BJ (cell line): ENCODE data around the gene TMEM147. TPM values are rescaled to one million over a fixed set of nuclear protein-coding genes. Genes with fewer than 3 reads are reported as not detected.

Source experiments
- CTCF ChIA-PET: fragments of 350-600 bp; formaldehyde crosslinking; extraction: SDS; loops from one replicate; lab custom pipeline; 2021; ENCODE audit warnings: antibody characterized with exemption, inconsistent platforms; lab: Yijun Ruan, JAX
- POLR2A ChIA-PET: fragments of 300-600 bp; sonication (Branson Sonifier 250); formaldehyde crosslinking; extraction: SDS; loops from one replicate; lab custom pipeline; 2021; ENCODE audit warnings: antibody characterized with exemption; lab: Charles Lee
- DNase-seq: peaks from one replicate; pipeline ENCODE4 v3.0.0-alpha.2; 2011; ENCODE audit warnings: low read depth
- H3K27me3 ChIP-seq: 2 replicates; pipeline ENCODE4 v1.6.0; 2011; ENCODE audit warnings: low read length; ENCODE audit not compliant: control insufficient read depth, insufficient read depth
- H3K36me3 ChIP-seq: 2 replicates; pipeline ENCODE4 v1.5.1; 2011; ENCODE audit warnings: low read length; ENCODE audit not compliant: control insufficient read depth, insufficient read depth
- H3K4me3 ChIP-seq: 2 replicates; pipeline ENCODE4 v1.5.1; 2011; ENCODE audit warnings: low read depth, mild to moderate bottlenecking, control low read depth, low read length
- CTCF ChIP-seq: IDR thresholded peaks from 2 replicates; pipeline ENCODE4 v1.5.1; 2011; ENCODE audit warnings: low read depth, mild to moderate bottlenecking, control low read depth, inconsistent platforms, low read length, moderate library complexity; ENCODE audit not compliant: insufficient read depth
- polyA plus RNA-seq: library from polyadenylated mRNA; depleted of rRNA; stranded (reverse); fragments of >200 nt; gene quantifications from 2 replicates; pipeline ENCODE4 v1.2.3, GENCODE V29; 2011

The TMEM147 gene
- polyA plus RNA-seq, 1 experiment: 200 TPM

- 0 out of 2 replicates have a peak, but pooled peaks have one; percentile 27 for TF ChIP-seq CTCF
- ChIA-PET CTCF (interaction anchor here (1.0 to 1.2 kb wide), 4 partner anchors 11 to 264 kb away, joined by 3 to 5 read pairs (median 3); partner anchors contain the start of gene PSENEN), POLR2A (no interaction called here)
- no peak for DNase-seq
- H3K27me3 ChIP-seq: peaks cover 11% of the 10 kb centered on the region
- H3K4me3 ChIP-seq: no peak overlapping the region
- no peaks in the 10 kb centered on the region for H3K36me3 ChIP-seq
Observed at GRCh38 chr19:35555301-35556005, 10.0 kb downstream of the TMEM147 start.

GRCh38 chr19:35556025-35556590 lies 10.7 kb downstream of the TMEM147 start:
- POLR2A ChIA-PET: no interaction called here

GRCh38 chr19:35556846-35557538 lies 11.6 kb downstream of the TMEM147 start:
- TF ChIP-seq CTCF: no peak
- DNase-seq: no peak
- Histone ChIP-seq H3K4me3 (no peak overlapping the region; the same call in 1 of the 2 replicates), H3K27me3 (peaks cover 16% of the 10 kb centered on the region), H3K36me3 (no peaks in the 10 kb centered on the region)
- ChIA-PET CTCF (interaction anchor here (1.1 to 3.4 kb wide), 4 partner anchors 8 to 189 kb away, joined by 3 to 21 read pairs (median 3); partner anchors contain the start of genes DMKN and PSENEN), POLR2A (no interaction called here)

More at GRCh38 chr19:35556025-35556590, 10.7 kb downstream of the TMEM147 start:
- CTCF ChIA-PET: interaction anchor here (1.0 to 3.4 kb wide), 4 partner anchors 7 to 190 kb away, joined by 3 to 21 read pairs (median 4); partner anchors contain the start of gene PSENEN
- DNase-seq: no peak
- no peak for TF ChIP-seq CTCF
- Histone ChIP-seq H3K36me3 (no peaks in the 10 kb centered on the region), H3K4me3 (no peak overlapping the region), H3K27me3 (peaks cover 11% of the 10 kb centered on the region)

GRCh38 chr19:35557539-35558399 lies 12.3 kb downstream of the TMEM147 start:
- H3K27me3 ChIP-seq: peaks cover 16% of the 10 kb centered on the region
- TF ChIP-seq CTCF: no peak
- ChIA-PET POLR2A (no interaction called here), CTCF (interaction anchor here (1.1 to 3.4 kb wide), 3 partner anchors 9 to 46 kb away, joined by 3 to 21 read pairs (median 3); partner anchors contain the start of gene DMKN)
- H3K36me3 ChIP-seq: no peaks in the 10 kb centered on the region
- no peak for DNase-seq
- H3K4me3 ChIP-seq: peak overlapping the region; percentile 34
